CD1c-positive myeloid dendritic cell (primary cell): ENCODE results near the gene BTF3.
"Not testable (repeated sequence)": the region's sequence is repeated elsewhere in the genome, so short reads cannot be mapped to it uniquely, and the experiment has no call there.

ENCODE experiments used
- DNase-seq: peaks from one replicate; pipeline ENCODE4 v3.0.0-alpha.2; 2016; ENCODE audit errors: extremely low spot score

Gene BTF3

DNA sequence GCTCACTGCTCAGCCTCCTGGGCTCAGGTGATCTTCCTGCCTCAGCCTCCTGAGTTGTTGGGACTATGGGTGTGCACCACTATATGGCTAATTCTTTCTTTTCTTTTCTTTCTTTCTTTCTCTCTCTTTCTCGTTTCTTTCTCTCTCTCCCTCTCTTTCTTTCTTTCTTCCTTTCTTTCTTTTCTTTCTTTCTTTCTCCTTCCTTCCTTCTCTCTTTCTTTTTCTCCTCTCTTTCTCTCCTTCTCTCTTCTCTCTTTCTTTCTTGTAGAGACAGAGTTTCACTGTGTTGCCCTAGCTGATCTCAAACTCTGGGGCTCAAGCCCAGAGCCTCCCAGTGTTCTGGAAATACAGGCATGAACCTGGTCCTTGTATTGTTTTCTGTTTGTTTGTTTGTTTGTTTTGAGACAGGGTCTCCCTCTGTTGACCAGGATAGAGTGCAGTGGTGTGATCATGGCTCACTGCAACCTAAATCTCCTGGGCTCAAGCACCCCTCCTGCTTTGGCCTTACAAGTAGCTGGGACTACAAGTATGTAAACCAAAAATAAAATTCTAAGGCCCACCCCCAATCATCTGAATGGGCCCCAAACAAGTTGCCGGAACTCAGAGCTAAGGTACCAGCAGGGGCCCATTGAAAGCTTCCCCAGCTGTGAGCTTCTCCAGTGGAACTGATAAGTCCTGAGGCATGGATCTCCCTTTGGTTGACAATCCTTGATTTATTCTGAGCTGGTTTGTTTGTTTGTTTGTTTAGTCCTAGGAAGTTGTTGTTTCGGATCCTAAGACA lies 11.9 kb upstream of the BTF3 start:
- DNase-seq: no peak

GRCh38 chr5:73487257-73487656 lies 11.0 kb upstream of the BTF3 start:
- not testable (repeated sequence) for DNase-seq

- no peak for DNase-seq
These were observed 10.4 kb upstream of the BTF3 start for GRCh38 chr5:73487815-73488214.

DNA sequence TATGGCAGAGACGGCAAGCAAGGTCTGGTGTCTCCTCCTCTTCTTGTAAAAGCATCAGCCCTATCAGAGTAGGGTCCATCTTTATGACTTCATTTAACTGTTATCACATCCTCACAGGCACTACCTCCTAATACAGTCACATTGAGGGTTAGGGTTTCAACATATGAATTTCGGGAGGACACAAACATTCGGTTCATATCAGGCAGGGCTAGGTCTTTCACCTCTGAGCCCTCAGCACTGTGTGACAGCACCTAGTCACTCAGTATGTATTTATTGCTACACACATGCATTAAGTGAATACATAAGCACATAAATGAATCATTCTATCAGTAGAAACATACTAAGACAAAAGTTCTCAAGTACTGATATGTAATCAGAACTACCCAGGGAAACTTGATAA lies 9.4 kb upstream of the BTF3 start:
- no peak for DNase-seq

DNA sequence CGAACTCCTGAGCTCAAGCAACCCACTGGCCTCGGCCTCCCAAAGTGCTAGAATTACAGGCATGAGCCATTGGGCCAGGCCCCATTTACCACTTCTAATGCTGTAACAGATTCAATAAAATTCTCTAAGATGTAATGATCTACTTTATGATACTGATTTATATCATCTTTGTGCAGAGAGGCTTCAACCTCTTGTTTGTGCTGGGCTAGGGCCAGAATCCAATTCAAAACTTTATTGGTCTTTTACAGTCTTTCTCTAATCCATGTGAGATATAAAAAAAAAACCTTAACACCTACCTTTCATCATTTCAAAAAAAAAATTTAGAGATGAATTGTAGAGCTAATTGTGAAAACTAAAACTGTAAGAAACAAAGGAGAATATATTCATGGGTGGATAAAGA lies 8.2 kb upstream of the BTF3 start:
- DNase-seq: no peak

DNA sequence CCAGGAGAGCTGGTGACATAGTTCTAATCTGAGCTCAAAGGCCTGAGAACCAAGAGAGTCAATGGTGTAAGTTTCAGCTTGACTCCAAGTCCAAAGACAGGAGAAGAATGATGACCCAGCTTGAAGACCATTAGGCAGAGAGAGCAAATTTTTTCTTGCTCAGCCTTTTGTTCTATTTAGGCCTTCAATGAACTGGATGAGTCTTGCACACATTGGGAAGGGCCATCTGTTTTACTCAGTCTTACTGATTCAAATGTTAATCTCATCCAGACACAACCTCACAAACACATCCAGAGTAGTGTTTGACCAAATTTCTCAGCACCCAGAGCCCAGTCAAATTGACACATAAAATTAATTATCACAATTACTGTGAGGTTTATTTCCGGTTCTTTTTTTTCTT lies 7.1 kb upstream of the BTF3 start:
- no peak for DNase-seq

GRCh38 chr5:73493421-73493820 lies 4.8 kb upstream of the BTF3 start:
- DNase-seq: no peak

- DNase-seq: no peak
These were observed 3.5 kb upstream of the BTF3 start for GRCh38 chr5:73494721-73495120.

- DNase-seq: no peak
These were observed 2.4 kb upstream of the BTF3 start for GRCh38 chr5:73495772-73496335.

- DNase-seq: peak; percentile 38
These were observed 1.2 kb upstream of the BTF3 start for GRCh38 chr5:73496984-73497457.

GRCh38 chr5:73497497-73498056 lies 665 bp upstream of the BTF3 start:
- no peak for DNase-seq

DNA sequence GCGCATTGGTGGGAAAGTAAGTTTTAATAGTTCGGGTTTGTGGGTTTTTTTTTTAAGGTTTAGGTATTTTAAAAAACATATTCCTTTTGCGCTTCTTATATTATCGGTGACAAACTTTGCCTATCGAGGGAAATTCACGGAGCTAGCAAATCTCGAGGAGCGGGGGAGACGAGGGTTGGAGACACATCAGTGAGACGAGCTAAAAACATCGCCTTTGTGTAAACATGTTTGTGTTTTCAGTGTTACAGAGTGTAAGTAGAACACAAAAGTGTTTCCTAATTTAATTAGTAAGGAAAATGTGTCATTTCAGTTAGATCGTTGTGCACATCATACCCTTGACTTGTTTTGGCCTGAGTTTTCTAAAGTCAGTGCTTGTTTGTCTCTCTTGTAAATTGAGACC lies 945 bp downstream of the BTF3 start:
- DNase-seq: no peak

DNA sequence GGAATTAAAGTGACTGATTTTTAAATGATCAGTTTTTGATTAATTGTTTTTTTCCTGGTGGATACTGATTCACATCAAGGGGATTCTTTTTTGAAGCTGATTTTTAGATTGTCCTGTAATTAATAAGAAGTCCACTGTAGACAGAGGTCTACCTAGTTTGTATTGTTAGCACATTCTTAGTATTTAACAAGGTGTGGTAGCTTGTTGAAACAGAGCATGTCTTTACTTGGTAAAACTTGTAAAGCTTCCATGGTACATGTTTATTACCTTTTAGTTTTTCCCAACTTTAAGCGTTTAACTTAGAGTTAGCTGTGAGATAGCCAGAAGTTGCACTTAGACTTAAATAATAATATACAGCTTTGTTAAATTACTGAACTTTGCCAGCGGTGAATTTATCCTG lies 1.5 kb downstream of the BTF3 start:
- DNase-seq: no peak

DNA sequence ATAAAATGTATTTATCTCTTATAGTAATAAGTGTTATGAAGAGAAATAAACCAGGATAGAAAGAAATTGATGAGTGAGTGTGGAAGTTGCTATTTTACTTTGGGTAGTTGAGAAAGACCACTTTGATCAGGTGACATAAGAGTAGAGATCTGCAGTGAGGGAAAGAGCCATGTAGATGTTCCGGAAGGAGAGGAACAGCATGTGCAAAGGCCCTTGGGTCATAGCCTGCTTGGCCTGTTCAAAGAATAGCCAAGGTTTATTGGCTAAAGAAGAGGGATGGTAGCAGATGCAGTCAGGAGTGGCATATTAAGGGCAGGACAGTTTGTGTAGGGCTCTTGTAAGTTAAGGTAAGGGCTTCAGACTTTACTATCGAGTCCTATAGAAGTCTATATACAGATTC lies 3.2 kb downstream of the BTF3 start:
- DNase-seq: no peak

GRCh38 chr5:73506459-73506955 lies 8.3 kb downstream of the BTF3 start:
- no peak for DNase-seq

DNA sequence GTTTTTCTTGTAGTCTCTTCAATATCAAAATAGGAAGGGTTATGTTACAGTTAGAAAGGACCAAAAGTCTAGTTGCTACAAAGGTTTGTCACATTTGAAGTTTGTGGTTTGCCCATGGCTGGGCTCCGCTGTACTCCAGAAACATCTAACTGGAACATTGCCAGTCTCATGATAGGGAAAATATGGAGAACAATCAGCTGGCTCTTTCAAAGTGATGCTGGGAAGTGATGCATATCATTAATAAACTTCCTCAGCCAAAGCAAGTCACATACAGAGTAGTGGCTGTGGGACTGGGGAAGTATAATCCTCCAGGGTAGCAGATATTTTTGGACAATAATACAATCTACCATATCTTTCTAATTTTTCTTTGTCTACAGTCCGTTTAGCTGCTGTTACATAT lies 8.8 kb downstream of the BTF3 start:
- no peak for DNase-seq

- DNase-seq: not testable (repeated sequence)
These were observed 10.3 kb downstream of the BTF3 start for GRCh38 chr5:73508521-73508920.

DNA sequence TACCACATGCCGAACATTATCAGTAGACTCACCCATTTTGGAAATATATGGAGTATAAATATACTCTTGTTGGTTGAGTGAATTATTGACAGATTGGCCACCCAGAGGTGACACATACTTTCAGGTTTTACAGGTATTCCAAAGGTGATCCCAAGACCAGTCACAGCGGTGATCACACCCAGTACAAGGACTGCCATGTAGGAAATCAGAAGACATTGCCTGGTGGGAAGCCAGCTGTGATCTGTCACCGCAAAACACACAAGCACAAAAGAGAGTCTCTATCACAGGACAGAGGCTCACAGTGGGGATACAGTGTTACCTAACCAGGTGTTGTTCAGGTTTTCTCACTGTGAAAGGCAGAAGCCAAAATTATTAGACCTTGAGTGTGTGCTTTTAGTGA lies 15.8 kb downstream of the BTF3 start:
- DNase-seq: no peak

DNA sequence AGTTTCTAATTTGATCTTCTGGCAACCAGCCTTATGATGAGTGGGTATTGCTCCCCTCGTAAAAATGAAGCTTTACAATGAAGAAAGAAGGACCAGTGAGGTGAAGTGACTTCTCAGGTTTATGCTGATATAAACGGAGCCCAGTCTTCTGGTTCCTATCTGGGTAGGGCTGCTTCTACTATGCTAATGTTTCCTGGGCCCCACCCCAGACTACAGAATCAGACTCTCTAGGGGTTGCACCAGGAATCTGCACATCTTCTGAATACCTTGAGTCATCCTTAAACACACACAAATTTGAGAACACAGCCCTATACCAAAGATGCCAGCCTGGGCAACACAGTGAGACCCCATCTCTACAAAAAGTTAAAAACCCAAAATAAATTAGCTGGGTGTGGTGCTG lies 16.2 kb downstream of the BTF3 start:
- DNase-seq: no peak

DNA sequence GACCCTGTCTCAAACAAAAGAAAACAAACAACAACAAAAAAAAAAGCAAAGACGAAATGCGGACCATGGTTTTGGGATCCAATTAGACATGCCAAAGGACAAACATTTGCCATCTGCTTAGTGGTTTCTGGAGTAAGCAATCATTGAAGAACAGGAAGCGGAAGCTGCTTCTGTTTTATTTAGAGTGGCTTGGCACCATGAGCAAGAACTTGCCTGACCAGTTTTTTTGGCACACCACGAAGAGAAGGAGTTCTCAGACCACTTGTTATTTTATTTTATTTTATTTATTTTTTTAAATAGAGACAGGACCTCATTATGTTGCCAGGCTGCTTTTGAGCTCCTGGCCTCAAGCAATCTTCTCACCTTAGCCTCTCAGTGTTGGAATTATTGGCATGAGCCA lies 17.0 kb downstream of the BTF3 start:
- no peak for DNase-seq

GRCh38 chr5:73519531-73520283 lies 21.5 kb downstream of the BTF3 start:
- peak; percentile 81 for DNase-seq

- no peak for DNase-seq
These were observed 24.7 kb downstream of the BTF3 start for GRCh38 chr5:73522989-73523388.
